ENCODE measurements around the gene CORO6. TPM values are rescaled to one million over a fixed set of nuclear protein-coding genes. Genes with fewer than 3 reads are reported as not detected.
A peak's percentile ranks its signal among the peaks of the same experiment; 100 is the strongest.

Gene CORO6
- total and polyA plus RNA-seq, 2 of the 13 experiments (the other 11 are each of a cell fraction or from before 2014, with no cell fraction given), result 0.42 to 0.82 TPM

DNA sequence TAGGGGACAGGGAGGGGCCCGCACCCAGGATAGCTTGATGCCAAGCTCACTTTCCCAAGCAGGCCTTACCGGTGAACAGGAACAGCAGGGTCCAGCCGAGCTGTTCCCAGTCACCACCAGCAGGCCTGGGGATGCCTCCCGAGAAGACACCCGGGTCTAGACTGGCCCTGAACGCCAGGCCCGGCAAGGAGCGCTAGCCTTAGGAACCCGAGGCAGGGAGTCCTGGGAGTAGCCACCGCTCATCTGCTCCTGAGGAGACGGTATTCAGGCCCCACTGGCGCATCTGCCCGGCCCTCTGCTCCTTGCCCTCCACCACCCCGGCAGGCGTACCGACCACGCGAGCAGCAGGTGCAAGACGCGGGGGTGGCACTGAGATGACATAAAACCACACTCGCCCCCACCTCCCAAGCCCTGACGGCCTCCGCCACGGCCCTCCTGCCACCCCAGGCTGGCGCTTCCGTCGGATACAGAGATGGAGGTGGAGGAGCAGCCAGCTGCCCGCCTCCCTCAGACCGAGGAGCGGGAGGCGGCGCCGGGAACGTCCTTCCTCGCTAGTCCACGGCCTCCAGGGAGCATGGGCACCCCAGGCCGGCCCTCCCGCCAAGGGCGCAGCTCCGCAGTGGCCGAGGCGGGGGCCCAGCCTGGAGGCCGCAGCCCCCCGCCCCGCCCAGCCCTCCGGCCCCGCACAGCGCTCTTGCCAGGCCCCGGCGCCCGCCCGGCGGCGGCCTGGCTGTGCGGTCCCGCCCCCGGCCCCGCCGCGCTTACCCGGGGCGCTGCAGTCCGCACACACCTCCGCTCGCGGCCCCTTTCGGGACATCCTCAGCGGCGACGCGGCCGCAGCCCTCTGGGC, 33.9 kb downstream of the CORO6 start (continued):
- TF ChIP-seq SOX13 (IDR thresholded peaks at IDR 0.05) (no peak), SOX13 (CRISPR knock-in tag; conservative IDR thresholded peaks at IDR 0.05 in 1 of 2, IDR thresholded peaks at IDR 0.05 in 1 of 2) (no peak), ZNF792 (CRISPR knock-in tag; IDR thresholded peaks at IDR 0.05) (0 out of 2 replicates have a peak, but pooled peaks have one; percentile 21), NFAT5 (CRISPR knock-in tag; IDR thresholded peaks at IDR 0.05) (no peak), DRAP1 (CRISPR knock-in tag; IDR thresholded peaks at IDR 0.05) (0 out of 2 replicates have a peak, but pooled peaks have one; percentile 24), TMF1 (CRISPR knock-in tag; IDR thresholded peaks at IDR 0.05; ENCODE audit: low read depth) (0 out of 2 replicates have a peak, but pooled peaks have one; percentile 22), GABPB1 (CRISPR knock-in tag; IDR thresholded peaks at IDR 0.05) (peak; percentile 41; the same call in 1 of the 2 replicates), ZNF563 (CRISPR knock-in tag; IDR thresholded peaks at IDR 0.05) (peak; percentile 59; the same call in 1 of the 2 replicates), ZNF407 (CRISPR knock-in tag; IDR thresholded peaks at IDR 0.05; ENCODE audit: not compliant biosample characterization) (no peak), SPEN (CRISPR knock-in tag; IDR thresholded peaks at IDR 0.05; ENCODE audit: low read depth) (peak; percentile 25; the same call in 1 of the 2 replicates), ZNF891 (CRISPR knock-in tag; IDR thresholded peaks at IDR 0.05) (0 out of 2 replicates have a peak, but pooled peaks have one; percentile 44)
- TF ChIP-seq, protein P1, sequence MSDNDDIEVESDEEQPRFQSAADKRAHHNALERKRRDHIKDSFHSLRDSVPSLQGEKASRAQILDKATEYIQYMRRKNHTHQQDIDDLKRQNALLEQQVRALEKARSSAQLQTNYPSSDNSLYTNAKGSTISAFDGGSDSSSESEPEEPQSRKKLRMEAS (IDR thresholded peaks at IDR 0.05), result peak; percentile 38; the same call in 1 of the 2 replicates
